GM19324 (cell line): Measurements from ENCODE around the gene CHMP2B.

Source experiments
- ATAC-seq: cut with Tn5 transposase; IDR thresholded peaks from one replicate; pipeline ENCODE4 v1.9.1; 2021; ENCODE audit warnings: mild to moderate bottlenecking, moderate library complexity; ENCODE audit not compliant: unreplicated experiment, low FRiP score

Gene CHMP2B, protein sequence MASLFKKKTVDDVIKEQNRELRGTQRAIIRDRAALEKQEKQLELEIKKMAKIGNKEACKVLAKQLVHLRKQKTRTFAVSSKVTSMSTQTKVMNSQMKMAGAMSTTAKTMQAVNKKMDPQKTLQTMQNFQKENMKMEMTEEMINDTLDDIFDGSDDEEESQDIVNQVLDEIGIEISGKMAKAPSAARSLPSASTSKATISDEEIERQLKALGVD

DNA sequence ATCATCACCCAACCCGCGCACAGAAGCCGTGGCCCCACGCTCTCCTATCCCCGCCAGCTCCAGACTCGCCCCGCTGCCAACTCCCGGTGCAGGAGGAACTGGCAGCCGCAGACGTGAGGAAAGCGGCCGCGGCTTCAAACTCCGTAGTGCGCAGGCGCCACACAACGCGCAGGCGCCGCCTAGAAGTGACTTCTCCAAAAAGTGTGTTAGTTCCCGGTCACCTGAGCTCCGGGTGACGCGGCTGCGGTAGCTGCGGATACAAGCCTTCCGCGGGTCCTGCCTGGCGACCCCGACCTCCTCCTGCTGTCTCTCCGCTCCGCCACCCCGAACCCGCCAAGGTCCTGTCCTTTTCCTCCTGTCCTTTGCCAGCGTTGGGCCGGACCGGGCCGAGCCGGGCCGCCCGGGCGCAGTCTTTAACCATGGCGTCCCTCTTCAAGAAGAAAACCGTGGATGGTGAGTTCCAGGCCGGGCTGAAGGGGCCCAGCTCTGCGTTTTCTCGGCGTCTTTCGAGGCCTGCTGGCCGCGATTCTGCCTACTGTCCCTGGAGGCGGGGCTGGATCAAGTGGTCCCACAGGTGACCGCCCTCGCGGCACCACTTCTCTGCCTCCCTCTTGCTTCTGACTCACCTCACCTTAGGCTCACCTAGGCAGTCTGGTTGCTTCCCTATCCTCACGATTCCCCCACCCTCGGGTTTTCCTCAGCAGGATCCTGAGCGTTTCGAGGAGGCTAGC lies at the start of gene CHMP2B:
Gene CHMP2B (plus strand): TSS at position 206 of the 731 bp plus-strand sequence. CDS start 214 bp downstream, at position 420.
- peak; percentile 98 for ATAC-seq

- no peak for ATAC-seq
Measured at GRCh38 chr3:87179642-87180041, 47.5 kb upstream of the CHMP2B start.

DNA sequence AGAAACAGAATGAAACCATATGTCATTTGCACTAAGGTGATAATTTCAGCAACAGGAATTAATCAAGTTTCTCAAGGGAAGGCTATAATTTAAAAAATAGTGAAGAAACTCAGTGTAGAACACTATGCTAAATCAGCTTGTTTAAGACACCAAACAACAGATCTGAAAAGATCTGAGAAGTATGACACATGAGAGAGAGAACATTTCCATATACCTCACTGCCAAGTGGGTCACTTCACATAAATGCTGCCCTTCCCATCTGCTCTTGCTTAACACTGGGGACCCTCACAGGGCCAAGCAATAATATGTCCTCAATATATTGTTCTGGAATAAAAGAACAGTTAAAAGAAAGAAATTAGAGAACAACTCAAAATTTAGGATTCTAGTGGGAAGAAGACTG lies 45.6 kb upstream of the CHMP2B start:
- no peak for ATAC-seq

DNA sequence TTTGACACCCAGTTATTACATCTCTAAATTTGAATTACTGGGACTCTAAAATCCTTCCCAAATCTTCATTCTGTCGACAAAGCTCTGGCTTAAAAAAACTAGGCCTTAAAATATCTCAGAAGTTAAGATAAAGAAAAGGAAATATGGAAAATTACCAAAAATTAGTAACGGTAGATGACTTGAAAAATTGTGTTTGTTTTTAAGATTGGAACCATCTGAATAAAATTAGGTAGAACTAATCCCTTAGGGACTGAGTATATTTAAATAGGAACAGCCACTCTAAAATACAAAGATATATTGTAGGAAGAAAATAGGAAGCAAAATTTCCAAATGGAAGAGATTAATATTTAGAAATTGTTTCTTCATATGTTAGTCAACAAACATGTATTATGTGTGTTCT lies 45.1 kb upstream of the CHMP2B start:
- no peak for ATAC-seq

DNA sequence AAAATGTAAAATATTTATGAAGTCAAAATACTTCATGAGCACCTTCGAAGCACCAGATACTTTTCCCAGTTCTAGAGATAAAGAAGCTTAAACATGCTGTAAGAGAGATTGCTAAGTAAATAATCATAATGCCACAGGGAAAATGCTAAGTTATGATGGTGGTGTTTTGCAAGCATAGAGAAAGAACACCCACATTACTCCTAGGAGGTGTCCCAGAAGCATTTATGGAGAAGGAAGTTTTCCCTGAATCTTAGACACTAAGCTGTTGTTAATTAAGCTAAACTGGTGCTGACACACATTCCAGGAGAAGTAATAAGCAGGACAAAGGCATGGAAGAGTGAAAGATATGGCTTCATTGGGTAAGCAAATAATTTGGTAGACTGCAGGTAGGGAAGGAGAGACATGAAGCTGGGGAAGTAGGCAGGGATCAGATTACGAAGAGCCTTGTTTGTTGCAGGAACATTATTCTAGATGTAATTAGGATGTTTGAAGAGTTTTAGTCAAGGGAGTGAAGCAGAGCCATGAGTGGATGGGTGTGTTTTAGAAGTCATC lies 40.4 kb upstream of the CHMP2B start:
- ATAC-seq, result no peak

DNA sequence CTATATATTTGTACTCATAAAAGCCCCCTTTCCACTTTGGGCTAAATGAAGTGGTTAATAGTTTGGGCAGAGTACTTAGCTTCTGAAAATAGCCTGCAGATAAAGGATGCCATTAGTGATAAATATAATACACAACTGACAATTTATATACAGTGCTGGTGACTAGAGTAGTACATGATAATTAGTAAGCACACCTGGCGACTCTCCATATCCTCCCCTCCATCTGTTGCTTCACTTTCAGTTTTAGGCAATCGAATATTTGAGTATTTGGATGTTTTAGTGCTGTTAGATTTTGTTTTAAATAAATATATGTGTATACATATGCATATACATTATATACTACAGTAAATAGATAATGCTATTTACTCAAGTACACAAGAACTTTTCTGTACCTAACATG lies 35.9 kb upstream of the CHMP2B start:
- ATAC-seq, result no peak

DNA sequence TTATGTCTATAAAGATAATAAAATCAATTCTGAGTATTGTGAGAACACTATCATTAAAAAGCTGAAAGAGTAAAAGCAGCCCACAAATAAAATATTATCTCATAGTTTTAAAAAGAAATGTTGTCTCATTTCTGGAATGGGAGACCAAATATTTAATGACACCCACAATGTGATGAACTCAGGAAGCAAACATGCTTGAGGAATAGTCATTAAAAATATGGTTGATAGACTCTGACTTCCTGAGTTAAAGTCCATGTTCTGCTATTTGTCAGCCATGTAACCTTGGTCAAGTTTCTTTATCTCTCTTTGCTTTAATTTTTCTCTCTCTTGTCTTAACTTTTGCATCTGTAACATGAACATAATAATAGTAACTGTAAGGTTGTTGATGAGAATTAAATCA lies 35.5 kb upstream of the CHMP2B start:
- ATAC-seq, result no peak

GRCh38 chr3:87196879-87197278 lies 30.2 kb upstream of the CHMP2B start:
- ATAC-seq, result no peak

DNA sequence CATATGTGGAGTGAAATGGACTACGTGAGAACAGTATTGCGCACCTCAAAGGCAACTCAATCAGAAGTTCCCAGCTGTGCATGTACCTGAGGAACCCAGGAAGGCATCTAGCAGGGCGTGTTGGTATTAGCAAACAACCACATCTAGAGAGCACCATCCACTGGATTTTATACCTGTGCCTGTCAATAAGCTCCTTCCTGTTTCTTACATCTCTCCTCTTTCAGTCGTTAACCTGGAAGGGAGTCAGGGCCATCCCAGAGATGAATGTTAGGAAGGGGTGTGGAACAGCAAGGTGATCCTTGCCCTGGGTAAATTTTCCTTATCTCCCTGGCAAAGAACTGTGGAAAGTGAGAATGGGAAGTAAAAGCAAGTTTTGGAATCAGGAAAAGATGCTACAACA lies 29.6 kb upstream of the CHMP2B start:
- no peak for ATAC-seq

GRCh38 chr3:87198774-87199173 lies 28.3 kb upstream of the CHMP2B start:
- ATAC-seq, result no peak

- no peak for ATAC-seq
Measured at GRCh38 chr3:87199628-87200027, 27.5 kb upstream of the CHMP2B start.

GRCh38 chr3:87200060-87200647 lies 27.0 kb upstream of the CHMP2B start:
- no peak for ATAC-seq

- no peak for ATAC-seq
Measured at GRCh38 chr3:87201727-87202126, 25.4 kb upstream of the CHMP2B start.

DNA sequence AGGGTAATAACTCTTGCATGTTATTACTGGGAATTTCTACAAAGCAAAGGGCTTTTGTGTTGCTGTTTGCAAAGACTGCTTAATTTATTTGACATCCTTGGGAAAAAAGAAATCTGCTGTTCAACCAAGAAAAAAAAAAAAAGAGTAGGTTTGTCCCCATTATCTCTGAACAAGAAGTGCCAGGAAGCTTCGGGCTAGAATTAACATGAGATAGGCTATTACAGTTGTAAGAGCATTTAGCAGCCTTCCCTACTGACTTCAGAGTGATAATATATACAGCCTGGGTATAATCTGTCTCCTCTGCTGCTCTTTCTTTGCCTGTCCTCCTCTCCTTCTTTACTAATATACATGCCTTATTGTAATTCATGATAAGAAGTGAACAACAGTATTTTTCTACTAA lies 23.3 kb upstream of the CHMP2B start:
- no peak for ATAC-seq

- no peak for ATAC-seq
Measured at GRCh38 chr3:87206070-87206469, 21.0 kb upstream of the CHMP2B start.

- ATAC-seq, result no peak
Measured at GRCh38 chr3:87206635-87207034, 20.5 kb upstream of the CHMP2B start.

DNA sequence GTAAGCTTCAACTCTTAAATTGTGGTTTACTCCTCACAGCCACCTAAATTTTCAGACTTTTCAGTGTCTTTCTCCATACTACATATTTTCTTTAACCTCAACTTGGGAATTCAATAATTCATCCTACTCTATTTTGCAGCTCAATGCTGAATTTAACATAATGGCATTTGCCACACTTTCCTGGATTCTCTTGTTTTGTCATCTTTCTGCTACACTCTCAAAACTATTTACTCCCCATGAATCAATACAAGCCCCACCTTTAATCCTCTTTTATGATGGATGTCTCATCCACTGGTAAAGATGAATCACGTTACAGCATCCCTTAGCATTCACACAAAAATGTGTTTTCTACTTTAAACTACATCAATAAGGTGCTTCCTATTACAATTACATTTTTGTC lies 19.6 kb upstream of the CHMP2B start:
- no peak for ATAC-seq

GRCh38 chr3:87209111-87209510 lies 18.0 kb upstream of the CHMP2B start:
- ATAC-seq, result no peak

GRCh38 chr3:87218560-87218959 lies 8.5 kb upstream of the CHMP2B start:
- ATAC-seq, result no peak

GRCh38 chr3:87219611-87220010 lies 7.5 kb upstream of the CHMP2B start:
- ATAC-seq, result no peak

DNA sequence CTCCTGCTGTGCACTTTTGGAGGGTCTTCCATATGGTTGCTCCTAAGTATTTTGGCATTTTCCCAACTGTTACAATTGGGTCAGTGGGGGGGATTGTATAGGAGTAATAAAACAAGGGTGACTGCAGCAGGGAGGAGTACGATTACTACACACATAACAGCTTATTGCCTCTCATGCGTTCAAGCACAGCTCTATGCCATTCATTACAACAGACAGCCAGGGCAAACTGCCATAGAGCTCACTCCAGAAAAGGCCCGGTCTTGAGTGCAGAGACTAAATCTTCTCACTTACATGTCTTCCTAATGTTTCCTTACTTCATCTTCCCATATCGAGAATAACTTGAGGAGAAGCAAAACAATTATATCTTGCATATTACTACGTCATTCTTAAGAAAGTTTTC lies 1.4 kb upstream of the CHMP2B start:
- no peak for ATAC-seq

- peak; percentile 1 for ATAC-seq
Measured at GRCh38 chr3:87227835-87228144, 681 bp downstream of the CHMP2B start.
